Mucosa of rectum (tissue), 2 donors: Measurements from ENCODE around the gene RELCH.

Source experiments
- H3K27ac ChIP-seq, 2 donors: one replicate each; pipeline ENCODE4 v1.7.0; 2013; ENCODE audit warnings: inconsistent platforms in 2 of 2, low read depth in 2 of 2, low read length in 2 of 2
- H3K27me3 ChIP-seq, 2 donors: one replicate each; pipeline ENCODE4 v1.7.0; 2013; ENCODE audit warnings: low read length in 2 of 2; ENCODE audit not compliant: control insufficient read depth in 2 of 2, insufficient read depth in 2 of 2
- H3K36me3 ChIP-seq, 2 donors: one replicate each; pipeline ENCODE4 v1.7.0; 2013; ENCODE audit warnings: low read length in 2 of 2; ENCODE audit not compliant: control insufficient read depth in 2 of 2, insufficient read depth in 2 of 2
- H3K4me1 ChIP-seq, 2 donors: one replicate each; pipeline ENCODE4 v1.7.0; 2013; ENCODE audit warnings: low read length in 2 of 2, mild to moderate bottlenecking in 1 of 2; ENCODE audit not compliant: control insufficient read depth in 2 of 2, insufficient read depth in 2 of 2
- H3K4me3 ChIP-seq, 2 donors: one replicate each; pipeline ENCODE4 v1.7.0; 2013; ENCODE audit warnings: low read length in 2 of 2
- H3K9ac ChIP-seq, 2 donors: one replicate each; pipeline ENCODE4 v1.7.0; 2013; ENCODE audit warnings: low read length in 2 of 2, low read depth in 1 of 2, mild to moderate bottlenecking in 1 of 2
- H3K9me3 ChIP-seq, 2 donors: one replicate each; pipeline ENCODE4 v1.7.0; 2013; ENCODE audit warnings: low read length in 2 of 2; ENCODE audit not compliant: control insufficient read depth in 2 of 2
- donor health status: healthy.
- donor health status: Normal muscosa, but diverticular disease.

RELCH gene

DNA sequence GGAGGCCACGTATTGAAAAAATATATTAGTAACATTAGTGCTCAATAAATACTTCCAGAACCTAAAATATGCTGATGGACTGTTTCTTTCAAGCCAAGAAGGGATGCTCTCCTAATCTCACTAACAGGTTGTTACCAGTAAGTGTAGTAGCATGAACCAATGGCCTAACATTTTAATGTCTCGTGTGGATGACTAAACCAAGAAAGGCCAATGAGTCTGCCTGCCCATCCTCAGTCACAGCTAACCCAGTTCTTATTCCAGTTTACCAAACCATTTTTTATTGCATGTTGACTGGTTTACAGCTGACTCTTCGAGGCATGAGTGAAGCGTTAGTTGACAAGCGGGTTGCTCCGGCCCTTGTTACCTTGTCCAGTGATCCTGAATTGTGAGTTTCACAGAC, 93.0 kb downstream of the RELCH start:
- Histone ChIP-seq H3K27me3 (no peaks in the 10 kb centered on the region), H3K9ac (no peak overlapping the region), H3K4me3 (no peak overlapping the region), H3K27ac (no peak overlapping the region), H3K4me1 (no peaks in the 10 kb centered on the region), H3K36me3 (peaks cover 33 to 39% of the 10 kb centered on the region in 2 donors), H3K9me3 (no peaks in the 10 kb centered on the region)

DNA sequence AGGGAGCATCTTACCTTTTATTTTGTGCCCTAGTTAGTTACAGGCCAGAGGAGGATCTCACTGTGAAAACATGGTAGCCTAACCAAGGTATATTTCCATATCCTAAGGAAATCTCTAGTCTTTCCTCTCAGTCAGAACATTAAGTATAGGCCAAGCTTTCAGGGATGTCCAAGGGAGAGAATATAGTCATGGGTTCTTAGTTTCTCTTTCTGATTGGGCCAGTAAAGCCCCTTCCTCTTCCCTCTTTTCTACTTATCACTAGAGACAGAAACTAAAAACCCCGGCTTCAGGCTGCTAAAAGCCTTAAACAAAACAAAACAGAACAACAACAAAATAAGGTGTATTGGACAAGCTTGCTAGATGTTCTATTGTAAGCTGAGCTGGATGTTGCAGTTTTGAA, 93.7 kb downstream of the RELCH start:
- Histone ChIP-seq H3K36me3 (peaks cover 36 to 39% of the 10 kb centered on the region in 2 donors), H3K27ac (no peak overlapping the region)

DNA sequence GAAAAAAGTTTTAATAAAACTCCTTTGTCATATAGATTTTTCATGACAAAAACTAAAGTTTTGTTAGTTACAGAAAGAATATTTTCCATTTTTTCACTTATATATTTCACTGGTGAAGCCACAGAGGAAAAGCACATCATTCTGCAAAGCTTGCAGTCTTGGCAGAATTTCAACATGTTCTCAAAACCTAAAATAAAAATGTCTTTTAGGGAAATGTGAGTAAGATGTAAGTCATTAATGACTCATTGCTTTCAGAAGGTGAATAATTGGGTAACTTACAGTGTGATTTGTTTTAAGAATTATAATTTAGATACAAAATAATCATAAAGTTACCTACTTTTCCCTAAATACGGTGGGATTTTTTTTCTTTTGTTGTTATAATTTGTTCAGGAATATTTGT, 94.6 kb downstream of the RELCH start:
- peaks cover 34 to 37% of the 10 kb centered on the region in 2 donors for H3K36me3 ChIP-seq
- no peak overlapping the region for H3K27ac ChIP-seq
- H3K4me3 ChIP-seq: no peak overlapping the region
- H3K27me3 ChIP-seq: no peaks in the 10 kb centered on the region
- H3K9ac ChIP-seq: no peak overlapping the region
- H3K4me1 ChIP-seq: peaks cover 7 to 8% of the 10 kb centered on the region in 2 donors
- no peaks in the 10 kb centered on the region for H3K9me3 ChIP-seq

More for the DNA sequence above, 93.7 kb downstream of the RELCH start:
- no peaks in the 10 kb centered on the region for H3K27me3 ChIP-seq
- H3K4me3 ChIP-seq: no peak overlapping the region
- H3K9ac ChIP-seq: no peak overlapping the region
- H3K9me3 ChIP-seq: no peaks in the 10 kb centered on the region
- no peaks in the 10 kb centered on the region for H3K4me1 ChIP-seq

DNA sequence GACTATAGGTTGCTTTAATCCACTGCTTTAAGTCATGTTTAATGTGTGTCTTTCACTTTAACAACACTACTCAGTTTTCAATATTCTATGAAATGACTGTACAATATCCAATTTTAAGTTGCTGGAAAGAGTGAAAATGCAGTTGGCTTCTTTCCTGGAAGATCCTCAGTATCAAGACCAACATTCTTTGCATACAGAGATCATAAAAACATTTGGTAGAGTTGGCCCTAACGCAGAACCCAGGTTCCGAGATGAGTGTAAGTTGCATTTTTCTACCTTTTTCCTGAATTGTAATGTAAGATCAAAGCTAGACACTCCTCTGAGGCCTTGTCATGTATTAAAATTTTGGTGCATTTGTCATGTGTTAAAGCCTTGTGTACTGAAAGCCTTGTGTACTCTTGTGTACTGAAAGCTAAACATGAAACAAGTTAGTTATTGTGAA, 95.2 kb downstream of the RELCH start:
- Histone ChIP-seq H3K27me3 (no peaks in the 10 kb centered on the region), H3K27ac (no peak overlapping the region), H3K9ac (no peak overlapping the region), H3K4me3 (no peak overlapping the region), H3K4me1 (peaks cover 9% of the 10 kb centered on the region in 2 donors), H3K36me3 (peaks cover 34 to 37% of the 10 kb centered on the region in 2 donors), H3K9me3 (no peaks in the 10 kb centered on the region)

DNA sequence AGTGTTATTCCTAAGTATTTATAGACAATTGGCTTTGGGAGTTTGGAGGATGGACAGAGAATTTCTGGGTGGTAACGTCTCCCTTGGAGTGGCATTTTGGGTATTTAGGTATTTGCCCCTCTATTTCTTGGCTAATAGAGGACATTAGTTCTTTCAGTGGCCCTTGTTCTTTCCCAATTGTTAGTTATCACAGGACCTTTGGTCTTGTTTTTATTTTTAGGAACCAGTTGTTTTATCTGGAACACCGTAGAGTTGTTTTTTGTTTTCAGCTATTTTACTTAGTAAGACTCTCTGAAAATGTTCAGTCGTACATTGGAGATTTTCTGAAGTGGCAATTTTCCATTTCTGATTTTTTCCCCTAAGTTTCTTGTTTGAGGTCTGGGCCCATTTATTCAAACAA, 97.6 kb downstream of the RELCH start:
- Histone ChIP-seq H3K9me3 (no peaks in the 10 kb centered on the region), H3K4me3 (no peak overlapping the region), H3K27me3 (no peaks in the 10 kb centered on the region), H3K4me1 (peaks cover 15 to 19% of the 10 kb centered on the region in 2 donors), H3K27ac (no peak overlapping the region), H3K36me3 (peaks cover 27 to 30% of the 10 kb centered on the region in 2 donors), H3K9ac (no peak overlapping the region)

DNA sequence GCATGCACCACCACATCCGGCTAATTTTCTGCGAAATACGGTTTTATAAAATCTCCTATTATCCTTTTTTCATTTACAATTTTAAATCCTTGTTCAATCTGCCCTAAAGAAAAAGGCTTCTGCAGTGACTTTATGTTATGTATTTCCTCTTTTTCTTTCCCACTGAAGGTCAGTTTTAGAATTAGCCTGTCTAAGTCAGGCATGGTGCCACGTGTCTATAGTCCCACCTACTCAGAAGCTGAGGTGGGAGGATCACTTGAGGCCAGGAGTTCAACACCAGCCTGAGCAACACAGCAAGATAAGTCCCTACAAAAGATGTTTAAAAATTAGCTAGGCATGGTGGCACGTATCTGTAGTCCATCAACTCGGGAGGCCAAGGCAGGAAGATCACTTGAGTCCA, 98.2 kb downstream of the RELCH start:
- Histone ChIP-seq H3K27me3 (no peaks in the 10 kb centered on the region), H3K9me3 (no peaks in the 10 kb centered on the region), H3K36me3 (peaks cover 22 to 27% of the 10 kb centered on the region in 2 donors), H3K27ac (no peak overlapping the region), H3K4me3 (no peak overlapping the region), H3K9ac (no peak overlapping the region), H3K4me1 (peaks cover 15 to 22% of the 10 kb centered on the region in 2 donors)

DNA sequence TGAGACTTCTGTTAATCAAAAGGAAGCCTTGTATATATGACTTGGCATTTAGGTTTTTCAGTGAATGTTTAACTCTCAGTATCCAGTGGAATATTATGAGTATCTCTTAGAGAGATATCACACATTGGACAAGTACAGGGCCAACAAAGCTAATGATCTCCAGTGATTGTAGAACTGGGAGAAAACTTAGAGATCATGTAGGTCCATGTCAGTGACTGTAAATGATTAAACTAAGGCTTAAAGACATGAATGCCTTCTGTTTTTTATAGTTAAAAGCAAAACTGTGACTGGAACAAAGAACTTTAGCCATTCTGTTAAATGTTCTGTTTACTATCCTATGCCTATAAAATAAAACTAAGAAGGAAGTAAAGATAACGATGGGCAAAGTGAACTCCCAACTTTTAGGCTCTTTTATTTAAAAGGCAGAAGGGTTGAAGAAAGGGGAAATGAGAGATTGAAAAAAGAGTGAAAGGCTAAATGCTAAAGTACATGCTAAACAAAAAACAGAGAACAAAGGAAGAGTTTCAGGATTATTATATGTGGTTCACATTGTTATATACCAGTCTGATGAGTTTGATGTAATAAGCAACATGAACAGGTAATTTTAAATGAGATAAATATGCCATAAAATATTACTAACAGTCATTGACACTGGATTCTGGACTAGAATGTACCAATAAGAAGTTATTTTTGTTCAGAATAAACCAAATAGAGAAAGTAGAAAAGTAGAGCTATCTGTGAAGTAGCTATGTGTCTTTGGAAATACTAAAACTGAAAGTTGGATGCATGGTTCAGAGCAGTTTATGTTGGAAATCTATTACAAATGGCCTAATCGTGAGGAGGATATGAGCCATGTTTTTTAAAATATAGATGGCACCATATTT, 101.0 kb downstream of the RELCH start:
- no peak overlapping the region for H3K4me3 ChIP-seq
- H3K27ac ChIP-seq: peak overlapping the region; percentile 12 to 30
- H3K4me1 ChIP-seq: peaks cover 15 to 22% of the 10 kb centered on the region in 2 donors
- H3K9ac ChIP-seq: no peak overlapping the region
- H3K9me3 ChIP-seq: no peaks in the 10 kb centered on the region
- no peaks in the 10 kb centered on the region for H3K27me3 ChIP-seq
- H3K36me3 ChIP-seq: peaks cover 24 to 35% of the 10 kb centered on the region in 2 donors

DNA sequence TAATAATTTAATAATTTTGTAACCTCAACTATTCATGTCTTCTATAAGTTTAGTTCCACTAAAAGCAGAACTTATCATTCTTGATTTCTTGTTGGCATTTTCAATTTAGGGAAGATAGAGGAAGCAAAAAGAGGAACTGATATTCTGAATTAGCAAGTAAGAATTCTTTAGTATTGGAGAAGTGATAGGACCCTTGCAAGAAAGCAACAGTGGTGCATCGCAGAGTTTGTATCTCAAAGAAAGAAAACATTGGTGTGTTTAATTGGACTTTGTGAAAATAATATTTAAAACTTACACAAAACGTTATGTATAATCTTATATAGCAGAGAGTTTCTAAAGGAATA, 101.6 kb downstream of the RELCH start:
- H3K36me3 ChIP-seq: peaks cover 22 to 33% of the 10 kb centered on the region in 2 donors

DNA sequence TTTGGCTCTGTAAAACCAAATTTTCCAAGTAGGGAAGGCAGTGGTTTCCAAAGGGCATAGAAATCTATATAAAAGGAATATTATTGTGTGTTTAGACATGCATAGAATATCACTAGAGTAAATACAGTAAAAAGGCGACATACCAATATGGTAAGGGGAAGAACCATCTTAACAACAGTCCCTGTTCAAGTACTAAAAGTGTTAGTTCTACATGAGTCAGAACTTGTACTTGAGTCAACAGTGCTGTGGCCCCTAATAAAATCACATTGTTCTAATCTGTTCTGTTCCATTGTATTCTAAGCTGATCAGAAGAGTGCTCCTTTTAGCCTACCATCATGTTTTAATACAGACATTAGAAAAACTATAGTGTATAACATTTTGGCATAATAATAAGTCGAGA, 102.0 kb downstream of the RELCH start:
- H3K4me3 ChIP-seq: no peak overlapping the region
- no peaks in the 10 kb centered on the region for H3K27me3 ChIP-seq
- no peaks in the 10 kb centered on the region for H3K9me3 ChIP-seq
- H3K27ac ChIP-seq: no peak overlapping the region
- H3K4me1 ChIP-seq: peaks cover 15 to 22% of the 10 kb centered on the region in 2 donors
- peaks cover 20 to 33% of the 10 kb centered on the region in 2 donors for H3K36me3 ChIP-seq
- no peak overlapping the region for H3K9ac ChIP-seq

More for the DNA sequence above, 101.6 kb downstream of the RELCH start:
- Histone ChIP-seq H3K27me3 (no peaks in the 10 kb centered on the region), H3K4me1 (peaks cover 15 to 22% of the 10 kb centered on the region in 2 donors), H3K27ac (peak overlapping the region in 1 of 2 donors; percentile 12), H3K4me3 (no peak overlapping the region), H3K9me3 (no peaks in the 10 kb centered on the region), H3K9ac (no peak overlapping the region)

DNA sequence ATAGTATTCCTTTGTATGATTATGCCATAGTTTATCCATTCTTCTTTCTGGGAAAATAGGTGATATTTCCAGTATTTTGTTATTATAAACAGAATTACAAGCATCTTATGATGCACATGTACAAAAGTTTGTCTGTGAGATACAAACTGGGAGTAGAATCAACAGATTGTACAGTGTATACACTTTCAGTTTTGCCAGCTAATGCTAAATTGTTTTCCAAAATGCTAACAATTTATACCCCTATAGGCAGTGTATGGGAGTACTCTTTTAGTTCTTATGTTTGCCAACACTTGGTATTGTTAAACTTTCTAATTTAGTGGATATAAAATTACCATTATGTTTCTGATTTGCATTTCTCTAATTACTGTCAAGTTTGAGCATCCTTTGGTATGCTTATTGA, 107.0 kb downstream of the RELCH start:
- Histone ChIP-seq H3K36me3 (peaks cover 25 to 34% of the 10 kb centered on the region in 2 donors), H3K4me1 (peaks cover 0 to 5% of the 10 kb centered on the region in 2 donors), H3K4me3 (no peak overlapping the region), H3K27me3 (no peaks in the 10 kb centered on the region), H3K27ac (no peak overlapping the region), H3K9me3 (no peaks in the 10 kb centered on the region), H3K9ac (no peak overlapping the region)
